Stimulated activated CD4-positive, alpha-beta T cell treated with anti-CD3 and anti-CD28 coated beads, Interleukin-1b, Interleukin-23, amount 100 ng/mL, for 4 hours (primary cell): ENCODE results near the gene SDK1.
"Not testable (repeated sequence)": the region's sequence is repeated elsewhere in the genome, so short reads cannot be mapped to it uniquely, and the experiment has no call there.

ENCODE experiments used
- DNase-seq, 2 donors: peaks; one replicate each; pipeline ENCODE4 v3.0.0-alpha.2; 2020; ENCODE audit warnings: low read depth in 2 of 2

SDK1 gene

GRCh38 chr7:4201566-4201965 lies 900.5 kb downstream of the SDK1 start:
- DNase-seq, result no peak

GRCh38 chr7:4202154-4202736 lies 901.2 kb downstream of the SDK1 start:
- no peak for DNase-seq

- DNase-seq, result no peak
These were observed 901.9 kb downstream of the SDK1 start for GRCh38 chr7:4202954-4203353.

- DNase-seq, result no peak
These were observed 902.8 kb downstream of the SDK1 start for GRCh38 chr7:4203626-4204512.

- peak in 1 of 2 donors; percentile 30 for DNase-seq
These were observed 903.6 kb downstream of the SDK1 start for GRCh38 chr7:4204513-4205165.

GRCh38 chr7:4205828-4206227 lies 904.8 kb downstream of the SDK1 start:
- DNase-seq, result no peak

GRCh38 chr7:4207011-4207410 lies 906.0 kb downstream of the SDK1 start:
- no peak for DNase-seq

GRCh38 chr7:4208086-4208485 lies 907.0 kb downstream of the SDK1 start:
- DNase-seq, result no peak

- no peak for DNase-seq
These were observed 907.5 kb downstream of the SDK1 start for GRCh38 chr7:4208586-4208985.

- DNase-seq, result no peak
These were observed 908.1 kb downstream of the SDK1 start for GRCh38 chr7:4209126-4209525.

GRCh38 chr7:4209966-4210365 lies 908.9 kb downstream of the SDK1 start:
- DNase-seq, result no peak

- DNase-seq, result no peak
These were observed 909.8 kb downstream of the SDK1 start for GRCh38 chr7:4210821-4211220.

- DNase-seq, result no peak
These were observed 910.2 kb downstream of the SDK1 start for GRCh38 chr7:4211261-4211660.

GRCh38 chr7:4212376-4212775 lies 911.3 kb downstream of the SDK1 start:
- no peak for DNase-seq

GRCh38 chr7:4214291-4215155 lies 913.5 kb downstream of the SDK1 start:
- DNase-seq, result no peak

- no peak for DNase-seq
These were observed 914.2 kb downstream of the SDK1 start for GRCh38 chr7:4215176-4215720.

- no peak for DNase-seq
These were observed 915.0 kb downstream of the SDK1 start for GRCh38 chr7:4216016-4216415.

- DNase-seq, result not testable (repeated sequence)
These were observed 916.1 kb downstream of the SDK1 start for GRCh38 chr7:4217126-4217660.

GRCh38 chr7:4218481-4218880 lies 917.4 kb downstream of the SDK1 start:
- no peak for DNase-seq

GRCh38 chr7:4220011-4220410 lies 919.0 kb downstream of the SDK1 start:
- DNase-seq, result no peak

GRCh38 chr7:4221043-4221442 lies 920.0 kb downstream of the SDK1 start:
- DNase-seq, result no peak
